ENCODE results near the gene HSDL2.

Gene HSDL2

GRCh38 chr9:112462855-112463254 lies 82.9 kb downstream of the HSDL2 start:
- no peak for DNase-seq

- DNase-seq, result no peak
Measured at GRCh38 chr9:112465352-112465751, 85.4 kb downstream of the HSDL2 start.

DNA sequence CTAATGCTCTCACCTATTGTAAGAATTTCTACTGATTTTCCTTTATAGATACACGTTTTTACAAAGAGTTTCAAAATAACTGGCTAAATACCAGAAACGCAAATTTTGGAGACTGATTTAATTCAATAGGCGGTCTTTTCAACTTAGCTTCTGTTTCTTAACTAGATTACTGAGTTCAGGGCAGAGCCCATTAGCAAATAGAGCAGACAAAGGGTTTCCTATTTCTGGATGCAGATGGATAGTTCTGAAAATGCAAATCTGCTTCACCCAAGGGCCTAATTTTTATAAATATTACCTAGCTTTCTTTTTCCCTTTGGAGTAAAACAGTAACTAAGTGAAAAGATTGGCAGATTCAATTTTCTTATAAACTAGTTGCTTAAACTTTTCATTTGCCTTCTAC lies 93.1 kb downstream of the HSDL2 start:
- no peak for DNase-seq

GRCh38 chr9:112473986-112474385 lies 94.1 kb downstream of the HSDL2 start:
- no peak for DNase-seq

GRCh38 chr9:112475318-112475717 lies 95.4 kb downstream of the HSDL2 start:
- no peak for DNase-seq

DNA sequence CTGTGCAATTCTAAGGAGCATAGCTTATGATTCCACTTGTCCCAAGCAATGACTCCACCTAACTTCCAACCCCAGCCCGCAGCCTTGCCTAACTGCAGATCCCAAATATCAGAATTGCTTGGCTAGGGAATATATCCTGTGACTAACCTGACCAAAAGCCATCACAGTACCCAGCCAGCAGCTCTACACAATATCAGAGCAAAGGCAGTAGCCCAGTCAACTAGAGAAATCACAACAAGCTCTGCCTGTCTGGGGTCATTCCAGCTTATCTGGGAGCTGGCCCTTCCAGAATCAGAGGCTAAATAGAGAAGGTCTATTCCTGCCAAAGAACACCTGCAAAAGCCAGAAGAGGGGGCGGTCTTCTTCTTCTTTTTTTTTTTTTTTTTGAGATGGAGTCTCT lies 97.4 kb downstream of the HSDL2 start:
- no peak for DNase-seq

- no peak for DNase-seq
Measured at GRCh38 chr9:112479221-112479620, 99.3 kb downstream of the HSDL2 start.

- no peak for DNase-seq
Measured at GRCh38 chr9:112484607-112485006, 104.7 kb downstream of the HSDL2 start.

DNA sequence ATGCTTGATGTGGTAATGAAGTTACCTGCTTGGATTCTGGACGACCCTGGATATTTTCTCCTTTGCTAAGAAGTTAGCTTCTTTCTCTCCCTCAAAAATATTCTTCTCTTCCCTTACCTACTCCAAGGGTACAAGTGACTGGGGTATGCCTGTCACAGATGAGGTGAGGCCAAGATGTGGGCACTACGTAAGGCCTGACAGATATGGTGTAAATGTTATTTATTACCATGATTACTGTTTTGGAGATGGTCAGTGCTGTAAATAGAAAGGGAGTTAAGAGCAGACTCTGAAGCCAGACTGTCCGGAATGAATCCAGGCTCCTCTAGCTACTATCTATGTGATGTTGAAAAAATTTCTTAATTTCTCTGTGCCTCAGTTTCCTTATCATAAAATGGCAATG lies 105.7 kb downstream of the HSDL2 start:
- DNase-seq, result no peak

DNA sequence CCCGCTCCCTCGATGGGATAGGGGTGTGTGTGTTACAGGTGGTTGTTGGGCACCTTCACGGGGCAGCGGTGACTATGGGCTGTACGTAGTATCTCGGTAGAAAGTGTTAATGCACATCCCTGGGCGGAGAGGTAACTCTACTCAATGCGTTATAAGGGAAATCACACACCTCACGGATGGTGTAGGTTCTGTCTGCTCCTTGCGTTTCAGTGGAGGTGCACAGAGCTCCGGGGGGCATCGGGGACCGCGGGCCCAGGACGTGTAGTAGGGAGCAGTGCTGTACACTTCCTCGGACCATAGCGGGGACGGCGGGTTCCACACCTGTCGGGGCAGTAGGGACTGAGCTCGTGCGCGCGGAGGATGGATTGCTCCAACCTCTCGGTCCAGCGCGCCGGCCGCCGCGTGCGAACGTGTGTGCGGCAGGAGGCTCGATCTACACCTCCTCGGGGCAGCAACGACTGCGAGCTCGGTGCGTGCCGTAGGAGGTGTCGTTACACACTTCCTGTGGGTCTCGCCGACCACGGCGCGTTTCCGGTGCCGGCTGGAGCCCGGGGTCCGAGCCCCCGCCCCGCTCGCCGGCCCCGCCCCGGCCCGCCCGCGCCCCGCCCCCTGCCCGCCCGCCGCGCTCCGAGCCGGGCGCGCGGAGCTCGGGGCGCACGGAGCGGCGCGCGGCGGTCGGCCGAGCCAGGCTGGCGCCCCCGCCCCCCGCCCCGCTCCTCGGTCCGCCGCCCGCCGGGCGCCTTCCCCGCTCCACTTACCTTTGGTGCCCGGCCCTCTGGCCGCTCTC lies 106.5 kb downstream of the HSDL2 start, which contains the start of gene KIAA1958:
TSS of gene KIAA1958 (plus strand) at position 607 of the 787 bp plus-strand sequence. CDS start 87,254 bp downstream, outside the sequence.
- peak; percentile 42 for DNase-seq

- DNase-seq, result no peak
Measured at GRCh38 chr9:112487008-112487798, 107.3 kb downstream of the HSDL2 start.

- DNase-seq, result no peak
Measured at GRCh38 chr9:112487799-112488340, 108.0 kb downstream of the HSDL2 start.

GRCh38 chr9:112489039-112489546 lies 109.2 kb downstream of the HSDL2 start:
- DNase-seq, result no peak

- no peak for DNase-seq
Measured at GRCh38 chr9:112489876-112490666, 110.2 kb downstream of the HSDL2 start.

- DNase-seq, result no peak
Measured at GRCh38 chr9:112493393-112494137, 113.7 kb downstream of the HSDL2 start.

DNA sequence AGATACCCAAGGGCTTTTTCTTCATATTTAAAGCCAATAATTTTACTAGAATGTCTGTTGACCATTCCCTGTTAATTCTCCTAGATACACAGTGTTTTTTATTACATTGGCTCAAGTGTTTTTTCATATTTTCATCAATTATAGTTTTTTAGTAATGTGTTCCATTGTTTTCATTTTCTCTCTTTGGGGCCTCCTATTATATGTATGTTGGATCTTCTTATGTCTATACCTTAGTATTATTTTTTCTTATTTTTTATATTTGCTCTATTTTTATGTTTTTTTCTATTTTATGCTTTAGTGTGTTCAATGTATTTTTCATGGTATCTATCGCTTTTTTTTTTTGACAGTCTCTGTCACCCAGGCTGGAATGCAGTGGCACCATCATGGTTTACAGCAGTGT lies 114.2 kb downstream of the HSDL2 start:
- no peak for DNase-seq

- DNase-seq, result no peak
Measured at GRCh38 chr9:112495614-112496013, 115.7 kb downstream of the HSDL2 start.

- DNase-seq, result no peak
Measured at GRCh38 chr9:112496074-112496722, 116.3 kb downstream of the HSDL2 start.

GRCh38 chr9:112500842-112501241 lies 120.9 kb downstream of the HSDL2 start:
- DNase-seq, result no peak

GRCh38 chr9:112501287-112501686 lies 121.4 kb downstream of the HSDL2 start:
- DNase-seq, result no peak

DNA sequence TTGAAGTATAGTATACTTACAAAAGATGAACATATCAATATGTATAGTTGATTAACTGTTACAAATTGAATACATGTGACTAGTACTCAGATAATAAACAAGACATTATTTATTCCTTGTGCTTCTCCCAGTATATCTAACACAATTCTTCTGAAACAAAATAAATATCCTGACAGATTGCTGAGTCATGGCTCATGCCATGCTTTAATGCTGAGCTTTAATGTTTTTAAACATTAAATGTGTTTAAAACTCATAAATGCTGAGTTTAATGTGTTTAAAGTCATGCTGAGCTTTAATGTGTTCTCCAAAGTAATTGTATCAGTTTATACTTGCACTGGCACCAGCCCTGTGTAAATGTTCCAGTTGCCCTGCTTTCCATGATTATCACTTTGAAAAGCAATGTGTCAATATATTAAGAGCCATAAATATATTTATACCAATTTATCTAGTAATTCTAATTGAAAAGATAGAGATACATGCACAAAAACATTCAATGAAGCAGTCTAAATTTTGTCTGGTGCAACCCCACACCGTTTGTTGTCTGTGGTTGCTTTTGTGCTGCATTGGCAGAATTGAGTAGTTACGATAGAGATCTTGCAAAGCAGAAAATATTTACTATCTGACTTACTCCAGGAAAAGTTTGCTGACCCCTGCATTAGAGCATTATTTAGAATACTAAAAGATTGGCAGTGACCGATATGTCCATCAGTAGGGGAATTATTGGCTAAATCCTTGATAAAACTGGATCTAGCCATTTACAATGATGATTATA lies 122.5 kb downstream of the HSDL2 start:
- DNase-seq, result no peak
